NOMO-1 treated with dmso at 0.1 percent for 144 hours (cell line): ENCODE data around the gene RRP1.
A peak's percentile ranks its signal among the peaks of the same experiment; 100 is the strongest.

Experiments used
- DNase-seq: peaks from one replicate; lab custom pipeline; 2025; ENCODE audit not compliant: unreplicated experiment; lab: John Stamatoyannopoulos, UW

The RRP1 gene

DNA sequence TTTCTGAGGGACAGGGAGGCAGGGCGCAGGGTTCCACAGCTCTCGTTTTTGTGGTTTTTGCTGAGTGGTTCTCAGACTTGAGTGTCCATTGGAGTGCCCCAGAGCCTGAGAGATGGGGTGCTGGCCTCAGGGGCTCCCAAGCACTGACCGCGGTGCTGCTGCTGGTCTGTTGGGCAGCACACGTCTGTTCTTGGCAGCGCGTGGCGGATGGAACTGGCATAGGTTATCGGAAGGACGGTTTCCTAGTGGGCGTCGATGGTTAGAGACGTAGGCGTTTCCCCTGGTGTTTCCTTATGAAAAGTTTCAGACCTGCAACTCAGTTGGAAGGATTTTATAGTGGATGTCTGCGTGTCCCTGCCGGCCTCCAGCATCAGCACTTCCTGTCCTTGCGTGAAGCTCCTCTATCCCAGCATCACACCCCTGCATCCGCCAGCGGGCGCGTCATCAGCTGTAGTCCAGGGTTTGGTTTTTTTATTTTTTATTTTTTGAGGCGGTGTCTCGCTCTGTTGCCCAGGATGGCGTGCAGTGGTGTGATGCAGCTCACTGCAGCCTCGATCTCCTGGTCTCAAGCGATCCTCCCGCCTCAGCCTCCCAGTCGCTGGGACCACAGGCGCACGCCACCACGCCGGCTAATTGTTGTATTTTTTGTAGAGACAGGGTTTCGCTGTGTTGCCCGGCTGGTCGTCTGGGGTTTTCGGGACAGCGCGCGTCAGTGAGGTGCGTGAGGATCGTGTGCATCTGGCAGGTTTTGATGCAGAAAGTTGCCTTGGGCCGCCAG is 11.8 kb downstream of the RRP1 start:
- no peak for DNase-seq

DNA sequence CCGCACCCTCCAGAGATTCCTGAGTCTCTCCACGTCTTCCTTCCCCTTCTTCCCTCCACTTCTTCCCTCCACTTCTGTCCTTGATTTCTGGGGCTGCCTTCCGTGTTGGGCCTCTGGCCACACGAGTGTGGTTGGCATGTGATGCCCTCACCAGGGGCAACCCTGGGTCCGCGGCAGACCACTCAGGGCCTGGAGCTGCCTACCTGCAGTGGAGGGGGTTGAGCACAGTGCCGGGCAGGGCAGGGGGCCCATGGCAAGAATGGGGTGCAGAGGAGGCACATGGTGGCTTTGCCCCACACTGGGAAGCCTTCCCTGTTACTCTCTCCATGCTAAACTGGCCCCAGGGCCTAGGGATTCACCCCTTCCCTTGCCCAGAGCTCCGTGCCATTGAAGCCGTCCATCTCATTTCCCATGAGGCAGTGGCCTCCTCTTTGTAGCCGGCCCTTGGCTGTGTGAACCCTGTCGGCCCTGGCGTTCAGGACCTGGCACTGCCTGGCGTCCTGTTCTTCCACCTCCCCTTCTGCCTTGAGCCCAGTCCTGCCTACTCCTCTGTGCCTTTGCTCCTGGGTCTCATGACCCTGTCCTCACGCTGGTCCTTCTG is 13.4 kb downstream of the RRP1 start:
- no peak for DNase-seq

- no peak for DNase-seq
Observed at GRCh38 chr21:43803558-43804300, 14.4 kb downstream of the RRP1 start.

DNA sequence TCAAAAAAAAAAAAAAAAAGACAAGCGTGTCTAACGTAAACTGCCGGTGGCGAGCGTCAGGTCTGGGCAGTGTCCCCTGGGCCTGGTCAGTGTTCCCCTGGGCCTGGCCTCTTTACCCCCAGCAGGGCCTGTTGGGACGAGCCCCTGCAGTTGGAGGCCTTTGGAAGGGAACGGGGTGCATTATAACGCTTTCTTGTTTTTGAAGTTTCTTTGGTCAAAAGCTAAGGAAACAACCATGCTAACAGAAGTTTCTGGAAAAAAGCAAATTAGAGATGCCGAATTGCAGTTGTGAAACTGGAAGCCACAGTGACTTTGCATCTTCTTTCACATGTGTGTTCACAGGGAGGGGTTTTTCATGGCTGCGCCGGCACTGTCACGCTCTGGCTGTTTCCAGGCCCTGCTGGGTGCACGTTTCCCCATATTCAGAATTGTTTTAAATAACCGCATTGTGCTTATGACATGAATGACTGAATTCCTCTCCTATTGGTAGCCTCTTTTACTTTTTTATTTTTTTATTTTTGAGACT is 16.0 kb downstream of the RRP1 start:
- DNase-seq = peak; percentile 80

DNA sequence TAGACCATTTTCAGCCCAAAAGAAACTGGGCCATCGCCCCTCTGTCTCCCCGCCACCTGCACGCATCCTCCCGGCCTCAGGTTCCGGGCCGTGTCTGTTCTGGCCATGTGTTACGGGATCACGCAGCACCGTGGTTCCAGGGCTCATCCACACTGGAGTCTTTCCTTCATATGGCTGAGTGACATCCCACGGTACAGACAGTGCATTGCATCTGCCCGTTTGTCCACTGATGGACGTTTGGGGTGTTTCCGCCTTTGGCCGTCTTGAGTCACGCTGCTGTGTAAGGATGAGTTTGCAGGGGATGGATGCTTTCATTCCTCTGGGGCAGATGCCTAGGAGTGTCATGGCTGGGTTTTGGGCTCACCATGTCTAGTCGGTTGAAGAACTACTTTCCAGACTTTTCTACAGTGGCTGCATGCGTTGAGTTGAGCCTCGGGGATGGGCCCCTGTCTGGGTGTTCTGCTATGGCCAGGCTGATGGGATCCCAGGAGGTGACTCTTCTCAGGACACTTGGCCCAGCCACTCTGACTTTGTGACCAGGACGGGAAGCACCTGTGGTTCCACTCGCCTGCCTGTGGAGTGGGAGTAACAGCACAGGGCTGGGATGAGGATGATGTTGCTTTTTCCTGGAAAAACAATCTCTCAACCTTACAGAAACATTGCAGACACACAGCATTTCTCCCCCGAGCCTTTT is 16.8 kb downstream of the RRP1 start:
- DNase-seq = no peak

GRCh38 chr21:43808367-43808766 is 19.0 kb downstream of the RRP1 start:
- no peak for DNase-seq

DNA sequence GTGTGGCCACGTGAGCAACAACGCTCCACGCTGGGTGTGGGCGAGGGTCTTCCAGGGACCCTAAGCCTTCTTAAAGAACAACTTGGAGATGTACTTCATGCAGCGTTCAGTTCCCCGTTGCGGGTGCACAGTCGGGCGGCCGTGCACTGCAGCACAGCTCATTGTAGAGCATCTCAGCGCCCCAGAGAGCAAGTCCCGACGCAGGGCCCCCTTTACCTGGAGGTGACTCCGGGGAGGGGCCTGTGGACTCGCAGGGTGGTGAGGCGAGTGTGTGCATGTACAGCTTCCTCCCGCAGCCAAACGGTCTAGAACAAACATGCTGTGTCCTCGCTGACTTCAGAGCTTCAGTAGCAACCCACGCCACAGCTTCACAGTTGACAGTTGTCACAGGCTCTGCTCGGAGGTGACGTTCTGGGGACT is 19.5 kb downstream of the RRP1 start:
- no peak for DNase-seq

- DNase-seq = no peak
Observed at GRCh38 chr21:43809346-43809799, 20.0 kb downstream of the RRP1 start.

GRCh38 chr21:43809853-43810504 is 20.6 kb downstream of the RRP1 start:
- DNase-seq = no peak

GRCh38 chr21:43810505-43811261 is 21.3 kb downstream of the RRP1 start:
- DNase-seq = peak; percentile 89

- DNase-seq = no peak
Observed at GRCh38 chr21:43811262-43812105, 22.1 kb downstream of the RRP1 start.

- no peak for DNase-seq
Observed at GRCh38 chr21:43812139-43812821, 22.9 kb downstream of the RRP1 start.

DNA sequence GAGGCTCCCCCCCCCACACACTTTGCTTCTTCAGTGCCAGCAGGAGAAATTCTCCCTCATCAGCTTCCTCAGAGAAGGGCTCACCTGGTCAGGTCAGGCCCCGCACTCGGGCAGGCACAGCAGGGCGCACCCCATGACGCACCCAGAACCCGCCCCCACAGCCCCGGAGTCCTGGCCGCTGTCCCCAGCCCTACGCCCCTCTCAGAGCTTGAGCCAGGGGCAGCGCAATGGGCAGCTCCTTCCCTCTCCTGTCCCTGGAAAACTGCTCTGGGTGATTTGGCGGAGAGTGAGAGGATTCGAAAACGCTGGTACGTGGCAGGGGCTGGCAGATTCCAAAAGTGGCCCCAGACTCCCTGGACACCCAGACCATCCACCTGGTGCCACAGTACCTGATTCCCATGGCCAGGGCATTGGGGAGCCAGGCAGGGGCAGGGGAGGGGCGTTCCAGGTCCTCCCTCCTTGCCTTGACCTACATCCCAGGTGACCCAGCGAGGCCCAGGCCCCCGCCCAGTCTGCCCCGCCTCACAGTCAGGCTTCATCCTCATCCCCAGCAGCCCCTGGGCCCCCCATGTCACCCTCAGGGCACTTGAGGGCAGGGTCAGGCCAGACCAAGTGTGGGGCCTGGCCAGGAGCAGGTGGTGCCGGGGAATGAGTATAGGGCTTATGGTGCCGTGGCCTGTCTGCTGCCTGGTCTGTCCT is 23.7 kb downstream of the RRP1 start:
- no peak for DNase-seq

DNA sequence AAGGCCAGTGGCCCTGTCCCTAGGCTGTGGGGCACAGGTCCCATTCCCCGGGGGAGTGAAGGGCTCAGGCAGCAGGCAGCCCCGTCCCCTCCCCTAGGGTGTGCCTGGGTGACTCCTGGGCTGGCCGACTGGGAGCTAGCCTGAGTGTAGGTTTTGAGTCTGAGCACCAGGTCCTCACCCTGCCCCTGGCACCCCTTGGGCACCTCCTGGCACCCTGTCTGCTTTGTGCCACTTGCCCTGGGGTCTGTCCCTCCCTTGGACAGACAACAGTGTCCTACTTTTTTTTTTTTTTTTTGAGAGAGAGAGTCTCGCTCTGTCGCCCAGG is 24.2 kb downstream of the RRP1 start:
- no peak for DNase-seq

GRCh38 chr21:43814215-43815106 is 25.1 kb downstream of the RRP1 start:
- no peak for DNase-seq

DNA sequence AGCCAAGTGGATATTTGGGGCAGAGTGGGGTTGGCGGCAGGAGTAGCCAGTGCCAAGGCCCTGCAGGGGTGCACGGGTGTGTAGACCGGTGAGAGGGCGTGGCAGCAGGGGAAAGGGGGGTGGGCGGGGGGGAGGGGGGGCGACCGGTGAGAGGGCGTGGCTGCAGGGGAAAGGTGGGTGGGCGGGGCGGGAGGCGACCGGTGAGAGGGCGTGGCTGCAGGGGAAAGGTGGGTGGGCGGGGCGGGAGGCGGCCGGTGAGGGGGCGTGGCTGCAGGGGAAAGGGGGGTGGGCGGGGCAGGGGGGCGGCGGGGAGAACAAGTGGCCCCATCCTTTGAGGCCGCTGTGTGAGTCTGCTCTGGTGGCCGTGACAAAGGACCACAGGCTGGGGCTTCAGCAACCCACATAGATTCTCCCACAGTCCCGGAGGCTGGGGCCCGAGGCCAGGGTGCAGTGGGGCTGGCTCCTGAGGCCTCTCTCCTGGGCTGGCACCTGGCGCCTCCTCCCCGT is 25.8 kb downstream of the RRP1 start:
- DNase-seq = no peak

DNA sequence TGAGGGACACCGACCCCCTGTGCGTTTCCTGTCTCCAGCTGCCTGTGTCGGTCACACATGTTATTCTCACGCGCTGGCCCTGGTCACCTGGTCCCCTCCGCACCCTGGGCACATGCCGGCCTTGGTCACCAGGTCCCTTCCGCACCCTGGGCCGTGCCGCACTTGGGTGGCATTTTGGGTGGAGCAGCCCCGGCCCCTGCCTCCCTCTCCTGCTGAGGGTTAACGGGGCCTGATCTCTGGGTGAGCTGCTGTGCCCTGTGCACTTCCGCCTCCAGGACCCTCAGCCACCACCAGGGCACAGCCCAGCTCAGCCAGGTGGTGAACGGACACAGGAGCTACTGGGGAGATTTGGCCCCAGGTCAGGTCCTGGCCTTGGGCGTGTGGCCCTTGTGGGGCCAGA is 26.6 kb downstream of the RRP1 start:
- DNase-seq = no peak
